ENCODE results near the gene ABCC2. TPM values are rescaled to one million over a fixed set of nuclear protein-coding genes. Genes with fewer than 3 reads are reported as not detected.

ABCC2 gene
- total and polyA plus RNA-seq, 9 of the 15 experiments (the other 6 are each of a cell fraction or from before 2014, with no cell fraction given) = 0.03 to 0.18 (median 0.10) TPM; not detected in 1

- in situ Hi-C loops (cut with MboI) = no loop called here
- H3K9me1 ChIP-seq (ENCODE audit: control insufficient read depth, insufficient read depth, low read length) = no peaks in the 10 kb centered on the region
- H4K20me1 ChIP-seq (replicated peaks; ENCODE audit: control insufficient read depth, insufficient read depth, low read length) = no peaks in the 10 kb centered on the region
- ATAC-seq = no peak
- FAIRE-seq = no peak
- no peak overlapping the region for H2AFZ ChIP-seq (ENCODE audit: low read depth, low read length)
- H3K4me3 ChIP-seq = no peak overlapping the region
- ChIA-PET CTCF (ENCODE audit: low intra/inter-chr PET ratio) (no interaction called here), POLR2A (no interaction called here)
- no peaks in the 10 kb centered on the region for H3K36me3 ChIP-seq (ENCODE audit: control insufficient read depth, insufficient read depth, low read length)
- no peak overlapping the region for H3K4me2 ChIP-seq (ENCODE audit: insufficient read depth, low read length)
- intact Hi-C loops (cut with micrococcal nuclease) = no loop called here
- H3K4me1 ChIP-seq (replicated peaks in 1 of 2; ENCODE audit: control insufficient read depth in 2 of 2, insufficient read depth in 2 of 2, low read length in 2 of 2) = no peaks in the 10 kb centered on the region; a peak in 1 of 5 replicates
- H3K79me2 ChIP-seq (ENCODE audit: control insufficient read depth, insufficient read depth, low read length) = no peaks in the 10 kb centered on the region
- no peak overlapping the region for H3K9ac ChIP-seq (ENCODE audit: insufficient read depth in 1 of 2, low read depth in 2 of 2, low read length in 2 of 2)
- H3K9me3 ChIP-seq (replicated peaks; ENCODE audit: control insufficient read depth, insufficient read depth, low read depth, low read length) = no peaks in the 10 kb centered on the region
- no peak overlapping the region for H3K27ac ChIP-seq (ENCODE audit: extremely low read depth, low read depth, low read length)
- BruUV-seq (replicated peaks) = no TSS peak
- TF ChIP-seq ZNF551 (CRISPR knock-in tag; IDR thresholded peaks at IDR 0.05) = no peak
- TF ChIP-seq ESRRA (IDR thresholded peaks at IDR 0.05; ENCODE audit: borderline replicate concordance, low read depth) = no peak
- TF ChIP-seq HBP1 (CRISPR knock-in tag; IDR thresholded peaks at IDR 0.05) = no peak
- 3% methylated on average over 4 of the region's 4 CpGs for WGBS (ENCODE audit: insufficient coverage, low coverage, missing lambda C conversion rate)
- no peaks in the 10 kb centered on the region; a peak in 1 of 5 replicates for H3K27me3 ChIP-seq (ENCODE audit: control insufficient read depth in 2 of 2, insufficient read depth in 2 of 2, low read length in 2 of 2)
- DNase-seq (ENCODE audit: extremely low read depth in 1 of 4, low spot score in 3 of 4) = no peak
Observed at GRCh38 chr10:99765672-99766301, 16.7 kb upstream of the ABCC2 start.

- POLR2A ChIA-PET = no interaction called here
- BruUV-seq (replicated peaks) = no TSS peak
- Histone ChIP-seq H3K4me3 (no peak overlapping the region), H3K9me1 (ENCODE audit: control insufficient read depth, insufficient read depth, low read length) (no peaks in the 10 kb centered on the region), H3K4me2 (ENCODE audit: insufficient read depth, low read length) (no peak overlapping the region), H3K79me2 (ENCODE audit: control insufficient read depth, insufficient read depth, low read length) (no peaks in the 10 kb centered on the region), H4K20me1 (replicated peaks; ENCODE audit: control insufficient read depth, insufficient read depth, low read length) (no peaks in the 10 kb centered on the region), H3K36me3 (ENCODE audit: control insufficient read depth, insufficient read depth, low read length) (no peaks in the 10 kb centered on the region), H3K9me3 (replicated peaks; ENCODE audit: control insufficient read depth, insufficient read depth, low read depth, low read length) (no peaks in the 10 kb centered on the region), H3K27ac (ENCODE audit: extremely low read depth, low read depth, low read length) (no peak overlapping the region), H3K4me1 (replicated peaks in 1 of 2; ENCODE audit: control insufficient read depth in 2 of 2, insufficient read depth in 2 of 2, low read length in 2 of 2) (no peaks in the 10 kb centered on the region; a peak in 1 of 5 replicates), H2AFZ (ENCODE audit: low read depth, low read length) (no peak overlapping the region), H3K9ac (ENCODE audit: insufficient read depth in 1 of 2, low read depth in 2 of 2, low read length in 2 of 2) (no peak overlapping the region), H3K27me3 (ENCODE audit: control insufficient read depth in 2 of 2, insufficient read depth in 2 of 2, low read length in 2 of 2) (no peaks in the 10 kb centered on the region; a peak in 1 of 5 replicates)
- in situ Hi-C loops (cut with MboI) (no loop called here), intact Hi-C loops (cut with micrococcal nuclease) (no loop called here)
- no peak for DNase-seq (ENCODE audit: extremely low read depth in 1 of 4, low spot score in 3 of 4)
- CTCF ChIA-PET (ENCODE audit: low intra/inter-chr PET ratio) = no interaction called here
- ATAC-seq = no peak
- WGBS (ENCODE audit: insufficient coverage, low coverage, missing lambda C conversion rate) = 5% methylated on average over 8 of the region's 8 CpGs
- FAIRE-seq = no peak
- TF ChIP-seq MIER1 (IDR thresholded peaks at IDR 0.05; ENCODE audit: low read depth) (no peak), SRSF1 (IDR thresholded peaks at IDR 0.05; ENCODE audit: low read depth, low read length) (no peak), RNF2 (IDR thresholded peaks at IDR 0.05) (no peak), ESRRB (CRISPR knock-in tag; IDR thresholded peaks at IDR 0.05; ENCODE audit: borderline replicate concordance) (no peak), POU5F1 (IDR thresholded peaks at IDR 0.05; ENCODE audit: borderline replicate concordance, low read depth, low read length, partially characterized antibody) (no peak), HCFC1 (IDR thresholded peaks at IDR 0.05; ENCODE audit: low read depth, low read length) (no peak), ZNF512 (tag; IDR thresholded peaks at IDR 0.05) (no peak), ZNF780A (CRISPR knock-in tag; IDR thresholded peaks at IDR 0.05) (no peak), CBX5 (IDR thresholded peaks at IDR 0.05; ENCODE audit: borderline replicate concordance, low read depth) (no peak), ZBTB1 (CRISPR knock-in tag; IDR thresholded peaks at IDR 0.05; ENCODE audit: borderline replicate concordance, low read depth) (no peak), NEUROD1 (IDR thresholded peaks at IDR 0.05; ENCODE audit: borderline replicate concordance, low read depth, low read length, partially characterized antibody) (no peak)
Observed at GRCh38 chr10:99766302-99766681, 16.1 kb upstream of the ABCC2 start.
